Measurements from ENCODE around the gene TNS4.
A peak's percentile ranks its signal among the peaks of the same experiment; 100 is the strongest.
"Not testable (repeated sequence)": the region's sequence is repeated elsewhere in the genome, so short reads cannot be mapped to it uniquely, and the experiment has no call there.

The TNS4 gene

GRCh38 chr17:40501499-40501911 is at the start of gene TNS4:
TNS4 (minus strand) TSS chr17:40501623; CDS start chr17:40496425, 5,198 bp downstream.
- in situ Hi-C loops (cut with MboI; ENCODE audit: low sequenced_read_pairs, unreplicated experiment): no loop called here
- no peak for TF ChIP-seq CTCF (IDR thresholded peaks at IDR 0.05; ENCODE audit: borderline replicate concordance, control extremely low read depth, extremely low read depth, insufficient read depth, missing control alignments)
- no peak for DNase-seq (ENCODE audit: low spot score)

GRCh38 chr17:40550608-40551007 is 49.2 kb upstream of the TNS4 start:
- no peak for TF ChIP-seq CTCF (IDR thresholded peaks at IDR 0.05; ENCODE audit: borderline replicate concordance, control extremely low read depth, extremely low read depth, insufficient read depth, missing control alignments)
- in situ Hi-C loops (cut with MboI; ENCODE audit: low sequenced_read_pairs, unreplicated experiment): no loop called here
- DNase-seq (ENCODE audit: low spot score): peak; percentile 24

- in situ Hi-C loops (cut with MboI; ENCODE audit: low sequenced_read_pairs, unreplicated experiment): no loop called here
- no peak for DNase-seq (ENCODE audit: low spot score)
- TF ChIP-seq CTCF (IDR thresholded peaks at IDR 0.05; ENCODE audit: borderline replicate concordance, control extremely low read depth, extremely low read depth, insufficient read depth, missing control alignments): no peak
Measured at GRCh38 chr17:40548982-40549685, 47.7 kb upstream of the TNS4 start.

GRCh38 chr17:40548491-40548981 is 47.1 kb upstream of the TNS4 start:
- in situ Hi-C loops (cut with MboI; ENCODE audit: low sequenced_read_pairs, unreplicated experiment): no loop called here
- no peak for DNase-seq (ENCODE audit: low spot score)
- no peak for TF ChIP-seq CTCF (IDR thresholded peaks at IDR 0.05; ENCODE audit: borderline replicate concordance, control extremely low read depth, extremely low read depth, insufficient read depth, missing control alignments)

GRCh38 chr17:40547785-40548478 is 46.5 kb upstream of the TNS4 start:
- no peak for TF ChIP-seq CTCF (IDR thresholded peaks at IDR 0.05; ENCODE audit: borderline replicate concordance, control extremely low read depth, extremely low read depth, insufficient read depth, missing control alignments)
- no peak for DNase-seq (ENCODE audit: low spot score)
- in situ Hi-C loops (cut with MboI; ENCODE audit: low sequenced_read_pairs, unreplicated experiment): no loop called here

GRCh38 chr17:40547079-40547784 is 45.8 kb upstream of the TNS4 start:
- no peak for TF ChIP-seq CTCF (IDR thresholded peaks at IDR 0.05; ENCODE audit: borderline replicate concordance, control extremely low read depth, extremely low read depth, insufficient read depth, missing control alignments)
- no peak for DNase-seq (ENCODE audit: low spot score)

GRCh38 chr17:40546497-40546896 is 45.1 kb upstream of the TNS4 start:
- DNase-seq (ENCODE audit: low spot score); in situ Hi-C loops (cut with MboI; ENCODE audit: low sequenced_read_pairs, unreplicated experiment): not testable (repeated sequence)

More at GRCh38 chr17:40547079-40547784, 45.8 kb upstream of the TNS4 start:
- in situ Hi-C loops (cut with MboI; ENCODE audit: low sequenced_read_pairs, unreplicated experiment): no loop called here
